GM19397 (cell line): ENCODE data around the gene ATP6V0B.

ENCODE experiments used
- ATAC-seq: cut with Tn5 transposase; IDR thresholded peaks from one replicate; pipeline ENCODE4 v1.9.1; 2021; ENCODE audit warnings: mild to moderate bottlenecking, moderate library complexity; ENCODE audit not compliant: unreplicated experiment

Gene ATP6V0B

GRCh38 chr1:43945674-43946235 is 29.0 kb upstream of the ATP6V0B start:
- ATAC-seq: no peak

GRCh38 chr1:43946236-43947060 is 28.3 kb upstream of the ATP6V0B start, which contains the start of gene IPO13:
Gene IPO13 (plus strand): TSS chr1:43946950. CDS start chr1:43947601, 651 bp downstream.
- peak; percentile 89 for ATAC-seq

- ATAC-seq: no peak
Measured at GRCh38 chr1:43947061-43947873, 27.5 kb upstream of the ATP6V0B start.

- ATAC-seq: no peak
Measured at GRCh38 chr1:43947874-43948437, 26.8 kb upstream of the ATP6V0B start.

- no peak for ATAC-seq
Measured at GRCh38 chr1:43949678-43950077, 25.1 kb upstream of the ATP6V0B start.

- ATAC-seq: no peak
Measured at GRCh38 chr1:43951021-43951985, 23.5 kb upstream of the ATP6V0B start.

- no peak for ATAC-seq
Measured at GRCh38 chr1:43952731-43953346, 21.9 kb upstream of the ATP6V0B start.

- ATAC-seq: no peak
Measured at GRCh38 chr1:43953361-43953760, 21.4 kb upstream of the ATP6V0B start.

- no peak for ATAC-seq
Measured at GRCh38 chr1:43954036-43954435, 20.7 kb upstream of the ATP6V0B start.

- no peak for ATAC-seq
Measured at GRCh38 chr1:43956234-43956633, 18.5 kb upstream of the ATP6V0B start.

GRCh38 chr1:43957407-43958040 is 17.2 kb upstream of the ATP6V0B start:
- ATAC-seq: no peak

GRCh38 chr1:43958351-43959255 is 16.2 kb upstream of the ATP6V0B start:
- no peak for ATAC-seq

GRCh38 chr1:43960798-43961197 is 14.0 kb upstream of the ATP6V0B start:
- no peak for ATAC-seq

GRCh38 chr1:43961692-43962091 is 13.1 kb upstream of the ATP6V0B start:
- ATAC-seq: no peak

GRCh38 chr1:43962324-43962723 is 12.4 kb upstream of the ATP6V0B start:
- ATAC-seq: no peak

- ATAC-seq: no peak
Measured at GRCh38 chr1:43963006-43963405, 11.8 kb upstream of the ATP6V0B start.

- no peak for ATAC-seq
Measured at GRCh38 chr1:43963890-43964289, 10.9 kb upstream of the ATP6V0B start.

- ATAC-seq: no peak
Measured at GRCh38 chr1:43965316-43965715, 9.4 kb upstream of the ATP6V0B start.
